LNCAP (cell line): ENCODE measurements around the gene ZDHHC22.

Source experiments
- TF ChIP-seq, protein P1 (sequence below): fragments of 450-650 bp; IDR thresholded peaks from 2 replicates; pipeline ENCODE4 v1.5.1; 2017; ENCODE audit warnings: mild to moderate bottlenecking

ZDHHC22 gene

DNA sequence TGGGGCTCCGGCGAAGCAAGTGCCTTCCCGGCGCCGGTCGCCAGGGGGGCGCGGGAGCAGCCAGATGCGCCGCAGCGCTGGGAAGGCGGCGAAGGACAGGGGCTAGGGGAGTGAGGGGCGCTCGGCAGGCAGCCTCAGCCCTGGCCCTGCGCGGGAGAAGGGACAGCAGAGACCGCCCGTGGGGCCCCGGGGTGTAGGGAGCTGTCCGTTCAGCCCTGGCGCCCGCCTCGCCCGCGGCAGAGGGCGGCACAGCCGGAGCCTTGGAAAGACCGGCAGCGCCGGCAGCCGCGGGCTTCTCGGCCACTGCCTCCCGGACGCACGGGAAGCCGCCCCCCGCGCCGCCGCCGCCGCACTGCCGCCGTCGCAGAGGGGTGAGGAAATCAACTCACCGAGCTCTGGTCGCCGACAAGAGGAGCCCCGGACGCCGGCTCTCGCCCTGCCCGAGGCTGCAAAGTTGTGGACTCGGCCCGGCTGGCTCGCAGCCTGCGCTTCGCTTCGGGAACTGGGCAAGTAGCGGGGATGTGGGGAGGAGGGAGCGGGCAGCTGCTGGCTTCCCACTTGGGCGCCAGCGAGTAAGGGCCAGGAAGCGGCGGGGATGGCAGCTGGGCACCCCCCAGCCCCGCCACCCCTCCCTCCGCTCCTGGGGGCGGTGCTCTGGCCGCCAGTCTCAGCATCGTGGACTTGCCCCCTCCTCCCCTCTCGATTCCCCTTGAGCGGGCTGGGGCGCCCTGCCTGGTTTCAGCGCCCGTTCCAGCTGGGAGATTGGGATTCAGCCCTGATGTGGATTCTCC, at the start of gene ZDHHC22:
Gene ZDHHC22 (minus strand): TSS at position 578 of the 791 bp plus-strand sequence. CDS start 2,053 bp downstream, outside the sequence.
- TF ChIP-seq, protein P1, sequence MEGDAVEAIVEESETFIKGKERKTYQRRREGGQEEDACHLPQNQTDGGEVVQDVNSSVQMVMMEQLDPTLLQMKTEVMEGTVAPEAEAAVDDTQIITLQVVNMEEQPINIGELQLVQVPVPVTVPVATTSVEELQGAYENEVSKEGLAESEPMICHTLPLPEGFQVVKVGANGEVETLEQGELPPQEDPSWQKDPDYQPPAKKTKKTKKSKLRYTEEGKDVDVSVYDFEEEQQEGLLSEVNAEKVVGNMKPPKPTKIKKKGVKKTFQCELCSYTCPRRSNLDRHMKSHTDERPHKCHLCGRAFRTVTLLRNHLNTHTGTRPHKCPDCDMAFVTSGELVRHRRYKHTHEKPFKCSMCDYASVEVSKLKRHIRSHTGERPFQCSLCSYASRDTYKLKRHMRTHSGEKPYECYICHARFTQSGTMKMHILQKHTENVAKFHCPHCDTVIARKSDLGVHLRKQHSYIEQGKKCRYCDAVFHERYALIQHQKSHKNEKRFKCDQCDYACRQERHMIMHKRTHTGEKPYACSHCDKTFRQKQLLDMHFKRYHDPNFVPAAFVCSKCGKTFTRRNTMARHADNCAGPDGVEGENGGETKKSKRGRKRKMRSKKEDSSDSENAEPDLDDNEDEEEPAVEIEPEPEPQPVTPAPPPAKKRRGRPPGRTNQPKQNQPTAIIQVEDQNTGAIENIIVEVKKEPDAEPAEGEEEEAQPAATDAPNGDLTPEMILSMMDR = peak; percentile 52

DNA sequence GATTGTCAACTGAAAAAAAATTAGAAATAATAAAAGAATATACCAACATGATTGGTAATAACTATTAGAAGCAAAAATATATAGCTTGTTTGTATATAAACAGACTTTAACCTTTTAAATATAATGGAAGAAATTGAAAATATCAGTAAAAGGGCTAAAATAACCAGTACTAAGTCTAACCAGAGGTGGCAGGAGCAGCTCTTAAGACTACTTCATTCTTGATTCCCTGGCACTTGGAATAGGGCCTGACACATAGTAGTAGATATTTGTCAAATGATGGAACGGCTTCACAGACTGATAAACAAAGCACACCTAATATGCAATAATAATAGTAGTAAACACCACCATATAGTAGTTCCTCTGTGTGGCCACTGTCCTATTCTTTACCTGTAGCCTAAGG, 49.4 kb upstream of the ZDHHC22 start:
- TF ChIP-seq, protein P1 = no peak

GRCh38 chr14:77189479-77189878, 47.9 kb upstream of the ZDHHC22 start:
- TF ChIP-seq, protein P1 = no peak

DNA sequence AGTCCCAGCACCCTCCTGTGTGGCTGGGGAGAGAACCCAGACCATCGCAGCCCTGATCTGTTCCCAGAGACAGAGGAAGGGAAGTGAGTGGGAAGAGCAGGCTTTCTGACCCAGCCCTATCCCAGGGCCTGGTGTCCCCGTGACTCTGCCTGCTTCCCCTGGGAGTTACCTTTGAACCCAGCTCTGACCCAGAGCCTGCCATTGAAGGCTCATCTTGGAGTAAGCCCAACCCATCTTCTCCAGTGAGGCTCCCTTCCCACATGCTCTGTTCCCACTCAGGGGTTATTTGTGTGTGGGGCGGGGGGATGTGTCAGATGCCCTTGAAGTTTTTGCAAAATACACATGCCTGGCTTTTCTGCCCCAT, 46.0 kb upstream of the ZDHHC22 start:
- TF ChIP-seq, protein P1 = no peak

DNA sequence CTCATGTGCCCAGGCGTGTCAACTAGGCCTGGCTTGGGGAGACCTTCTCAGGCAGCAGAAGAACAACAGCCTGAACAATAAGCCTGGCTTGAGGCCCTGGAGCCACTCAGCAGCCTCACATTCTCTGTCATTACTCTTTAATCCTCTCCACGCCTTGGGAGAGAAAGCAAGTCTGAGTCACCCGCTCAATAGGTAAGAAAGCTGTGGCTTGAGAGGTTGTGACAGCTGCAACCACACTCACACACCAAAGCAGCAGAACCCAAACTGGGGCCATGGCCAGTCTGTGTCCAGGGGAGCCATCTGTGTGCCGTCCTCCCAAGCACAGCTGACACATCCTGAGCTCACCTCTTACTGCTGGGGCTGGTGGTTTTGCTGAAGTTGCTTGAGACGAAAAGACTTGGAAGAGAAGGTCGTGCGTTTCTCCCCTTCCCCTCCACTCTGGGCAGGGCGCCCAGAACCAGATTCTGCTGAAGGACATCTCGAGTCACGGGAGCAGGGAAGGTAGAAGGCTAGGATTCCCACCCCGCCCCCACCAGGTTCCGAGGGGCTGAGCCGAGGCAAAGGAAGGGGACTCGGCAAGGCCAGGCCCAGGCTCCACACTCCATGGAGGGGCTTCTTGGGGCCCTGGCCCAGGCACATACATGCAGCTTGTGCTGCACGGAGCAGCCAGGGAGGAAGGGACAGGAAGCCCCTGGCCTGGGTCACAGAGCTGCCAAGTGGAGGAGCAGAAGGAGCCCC, 45.5 kb upstream of the ZDHHC22 start:
- TF ChIP-seq, protein P1 = no peak

GRCh38 chr14:77185093-77185465, 43.5 kb upstream of the ZDHHC22 start:
- TF ChIP-seq, protein P1 = no peak

GRCh38 chr14:77184396-77185092, 43.0 kb upstream of the ZDHHC22 start:
- TF ChIP-seq, protein P1 = no peak
